ENCODE measurements around the gene SELENOT.

GRCh38 chr3:150639262-150639661 is 36.1 kb downstream of the SELENOT start:
- TF ChIP-seq CTCF (IDR thresholded peaks at IDR 0.05; ENCODE audit: low read depth, low read length, poor library complexity, severe bottlenecking) (no peak), EZH2phosphoT487 (IDR thresholded peaks at IDR 0.05; ENCODE audit: borderline replicate concordance, low read length) (no peak)
